Measurements from ENCODE around the gene KIF2C.

DNA sequence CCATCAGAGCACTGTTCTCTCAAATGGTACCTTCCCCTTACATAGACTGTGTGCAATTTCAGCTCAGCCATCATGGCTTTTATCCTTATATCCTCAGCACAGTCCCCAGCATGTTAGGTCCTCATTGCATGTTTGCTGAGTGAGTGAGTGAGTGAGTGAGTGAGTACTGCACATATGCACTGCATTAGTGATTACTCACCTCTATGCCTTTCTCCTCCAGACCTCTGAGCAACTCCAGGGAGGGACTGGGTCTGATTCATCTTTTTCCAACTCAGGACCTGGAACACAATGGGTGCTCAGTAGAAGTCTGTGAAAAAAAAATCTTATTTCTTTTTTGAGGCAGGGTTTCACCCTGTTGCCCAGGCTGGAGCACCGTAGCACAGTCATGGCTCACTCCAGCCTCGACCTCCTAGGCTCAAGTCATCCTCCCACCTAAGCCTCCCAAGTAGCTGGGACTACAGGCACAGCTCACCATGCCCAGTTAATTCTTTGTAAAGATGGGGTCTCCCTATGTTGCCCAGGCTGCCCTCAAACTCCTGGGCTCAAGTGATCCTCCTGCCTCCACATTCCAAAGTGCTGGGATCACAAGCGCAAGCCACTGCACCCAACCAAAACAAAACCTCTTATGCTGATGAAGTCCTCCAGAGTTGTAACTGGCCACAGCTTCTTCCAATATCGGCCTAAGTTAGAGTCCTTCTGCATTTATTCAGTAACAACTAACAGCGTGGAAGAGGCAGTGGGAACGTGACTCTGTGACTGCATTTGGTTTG lies 32.3 kb upstream of the KIF2C start:
- TF ChIP-seq, protein P1, sequence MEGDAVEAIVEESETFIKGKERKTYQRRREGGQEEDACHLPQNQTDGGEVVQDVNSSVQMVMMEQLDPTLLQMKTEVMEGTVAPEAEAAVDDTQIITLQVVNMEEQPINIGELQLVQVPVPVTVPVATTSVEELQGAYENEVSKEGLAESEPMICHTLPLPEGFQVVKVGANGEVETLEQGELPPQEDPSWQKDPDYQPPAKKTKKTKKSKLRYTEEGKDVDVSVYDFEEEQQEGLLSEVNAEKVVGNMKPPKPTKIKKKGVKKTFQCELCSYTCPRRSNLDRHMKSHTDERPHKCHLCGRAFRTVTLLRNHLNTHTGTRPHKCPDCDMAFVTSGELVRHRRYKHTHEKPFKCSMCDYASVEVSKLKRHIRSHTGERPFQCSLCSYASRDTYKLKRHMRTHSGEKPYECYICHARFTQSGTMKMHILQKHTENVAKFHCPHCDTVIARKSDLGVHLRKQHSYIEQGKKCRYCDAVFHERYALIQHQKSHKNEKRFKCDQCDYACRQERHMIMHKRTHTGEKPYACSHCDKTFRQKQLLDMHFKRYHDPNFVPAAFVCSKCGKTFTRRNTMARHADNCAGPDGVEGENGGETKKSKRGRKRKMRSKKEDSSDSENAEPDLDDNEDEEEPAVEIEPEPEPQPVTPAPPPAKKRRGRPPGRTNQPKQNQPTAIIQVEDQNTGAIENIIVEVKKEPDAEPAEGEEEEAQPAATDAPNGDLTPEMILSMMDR (IDR thresholded peaks at IDR 0.05; ENCODE audit: low read length), result no peak
- no peak for TF ChIP-seq EZH2 (IDR thresholded peaks at IDR 0.05; ENCODE audit: borderline replicate concordance, low read length)
